ENCODE measurements around the gene DNAJB9.

Gene DNAJB9

GRCh38 chr7:108611268-108611667 is 41.6 kb downstream of the DNAJB9 start:
- no peak for DNase-seq

DNA sequence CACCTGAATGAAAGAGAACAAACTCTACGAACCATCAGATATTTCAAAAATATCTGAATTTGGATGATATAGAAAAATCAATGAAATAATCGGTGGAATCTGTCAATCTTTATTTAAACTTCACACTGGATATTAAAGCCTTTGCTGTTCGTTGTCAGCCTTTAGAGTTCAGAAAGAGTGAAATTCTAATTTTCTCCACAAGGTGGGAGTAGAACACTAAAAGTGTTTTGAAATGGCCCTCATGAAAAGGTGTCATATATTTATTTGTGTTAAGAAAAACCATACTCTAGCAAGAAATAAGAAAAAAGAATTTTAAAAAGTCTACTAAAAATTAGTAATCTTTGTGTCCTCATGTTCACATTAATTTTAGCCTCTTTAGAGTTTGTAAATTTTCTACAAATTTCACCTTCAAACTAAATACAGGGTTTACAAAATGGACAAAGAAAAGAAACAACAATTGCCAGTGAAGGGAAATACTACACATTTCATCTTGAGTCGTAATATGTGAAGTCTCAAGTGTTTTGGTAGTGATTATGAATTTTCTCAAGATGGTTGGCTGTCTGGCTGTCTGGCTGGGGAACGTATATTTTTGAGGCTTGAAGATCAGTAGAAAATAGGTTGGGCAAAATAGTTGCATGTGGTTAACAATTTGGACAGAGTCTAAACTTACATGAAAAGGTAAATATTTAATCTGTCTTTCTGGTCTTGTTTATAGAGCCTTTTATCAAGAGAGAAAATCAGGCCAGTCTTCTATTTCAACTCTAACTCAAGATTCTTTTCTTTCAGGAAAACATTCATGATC is 43.7 kb downstream of the DNAJB9 start:
- no peak for DNase-seq

GRCh38 chr7:108613949-108614381 is 44.3 kb downstream of the DNAJB9 start:
- DNase-seq: no peak

GRCh38 chr7:108614896-108615295 is 45.2 kb downstream of the DNAJB9 start:
- DNase-seq: no peak

DNA sequence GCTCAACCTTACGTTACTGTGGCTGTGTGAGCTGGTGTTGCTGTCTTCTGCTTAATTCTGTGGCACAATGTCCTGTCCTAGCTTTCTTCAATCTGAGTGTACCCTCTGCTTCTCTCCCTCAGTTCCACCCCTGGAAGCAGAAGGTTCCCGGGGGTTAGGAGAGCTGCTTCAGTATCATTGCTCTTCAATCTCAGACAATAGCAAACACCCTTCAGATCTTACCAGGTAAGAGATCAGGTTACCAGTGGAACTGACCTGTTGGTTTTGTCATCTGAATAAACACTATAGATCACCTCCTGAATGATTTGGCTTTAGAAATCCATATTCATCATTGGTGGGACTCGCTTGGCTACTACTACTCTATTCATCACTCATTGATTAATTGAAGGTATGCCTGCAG is 48.4 kb downstream of the DNAJB9 start:
- DNase-seq: no peak

DNA sequence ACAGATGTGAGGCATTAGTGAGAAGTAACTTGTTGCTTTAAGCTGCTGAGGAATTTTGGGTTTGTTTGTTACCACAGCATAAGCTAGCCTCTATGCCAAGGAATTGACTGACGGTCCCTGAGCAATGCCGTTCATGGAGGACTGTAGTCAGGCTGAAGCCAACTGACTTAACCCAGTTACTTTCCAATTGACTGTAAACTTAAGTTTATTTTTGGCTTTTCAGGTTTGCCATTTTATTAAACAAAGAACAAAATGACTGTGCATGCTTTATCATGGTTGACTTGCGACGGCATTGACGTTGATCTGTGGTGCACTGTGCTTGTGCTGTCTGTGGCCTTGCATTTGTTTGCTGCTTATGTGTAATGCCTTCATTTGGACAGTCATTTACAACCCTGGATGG is 53.5 kb downstream of the DNAJB9 start:
- no peak for DNase-seq
